ENCODE data around the gene PLEKHA6. TPM values are rescaled to one million over a fixed set of nuclear protein-coding genes. Genes with fewer than 3 reads are reported as not detected.

The PLEKHA6 gene
- total and polyA plus RNA-seq, 12 donors: 3.3 to 34.9 (median 18.1) TPM

GRCh38 chr1:204289280-204289679 lies 70.4 kb downstream of the PLEKHA6 start:
- peaks cover 6 to 72% (median 60%) of the 10 kb centered on the region in 9 donors for H3K4me1 ChIP-seq
- DNase-seq: no peak
- intact Hi-C loops (cut with DNase I): no loop called here
- ATAC-seq: peak in 5 of 8 donors; percentile 11 to 67 (median 38)
- 15 to 31% methylated on average over 4 of the region's 4 CpGs for WGBS, 2 donors
- H3K36me3 ChIP-seq: no peaks in the 10 kb centered on the region
- H3K27me3 ChIP-seq: no peaks in the 10 kb centered on the region
- no peak for TF ChIP-seq CTCF (IDR thresholded peaks at IDR 0.05)
- peak overlapping the region in 5 of 10 donors; percentile 39 to 56 (median 41) for H3K4me3 ChIP-seq
- H3K27ac ChIP-seq: peak overlapping the region in 9 of 10 donors; percentile 18 to 88 (median 81)
- no peaks in the 10 kb centered on the region for H3K9me3 ChIP-seq

- intact Hi-C loops (cut with DNase I): no loop called here
- Histone ChIP-seq H3K27ac (peak overlapping the region; percentile 58 to 88 (median 83)), H3K4me1 (peaks cover 8 to 73% (median 66%) of the 10 kb centered on the region in 9 donors), H3K4me3 (peak overlapping the region in 9 of 10 donors; percentile 14 to 56 (median 41)), H3K36me3 (no peaks in the 10 kb centered on the region), H3K27me3 (no peaks in the 10 kb centered on the region), H3K9me3 (no peaks in the 10 kb centered on the region)
- ATAC-seq: peak; percentile 16 to 72 (median 42)
- TF ChIP-seq CTCF (IDR thresholded peaks at IDR 0.05): no peak
- peak; percentile 72 to 75 for DNase-seq
- WGBS, 2 donors: 33 to 39% methylated on average over 8 of the region's 8 CpGs
Observed at GRCh38 chr1:204288021-204288588, 71.6 kb downstream of the PLEKHA6 start.

- intact Hi-C loops (cut with DNase I): no loop called here
- peak overlapping the region; percentile 58 to 88 (median 83) for H3K27ac ChIP-seq
- WGBS, 2 donors: 21 to 26% methylated on average over 8 of the region's 8 CpGs
- H3K4me1 ChIP-seq: peaks cover 13 to 77% (median 72%) of the 10 kb centered on the region in 9 donors
- H3K4me3 ChIP-seq: peak overlapping the region in 9 of 10 donors; percentile 14 to 56 (median 41)
- no peak for DNase-seq
- H3K27me3 ChIP-seq: no peaks in the 10 kb centered on the region
- H3K36me3 ChIP-seq: no peaks in the 10 kb centered on the region
- H3K9me3 ChIP-seq: no peaks in the 10 kb centered on the region
- peak in 1 of 9 donors; percentile 11 for TF ChIP-seq CTCF (IDR thresholded peaks at IDR 0.05)
- ATAC-seq: peak; percentile 7 to 42 (median 24)
Observed at GRCh38 chr1:204287466-204287891, 72.2 kb downstream of the PLEKHA6 start.

GRCh38 chr1:204286831-204287421 lies 72.8 kb downstream of the PLEKHA6 start:
- no peak for TF ChIP-seq CTCF (IDR thresholded peaks at IDR 0.05)
- H3K4me1 ChIP-seq: peaks cover 16 to 82% (median 76%) of the 10 kb centered on the region in 9 donors
- WGBS, 2 donors: 10 to 20% methylated on average over 8 of the region's 8 CpGs
- DNase-seq: no peak
- H3K4me3 ChIP-seq: peak overlapping the region in 9 of 10 donors; percentile 14 to 56 (median 41)
- no peaks in the 10 kb centered on the region for H3K27me3 ChIP-seq
- no peaks in the 10 kb centered on the region for H3K9me3 ChIP-seq
- H3K27ac ChIP-seq: peak overlapping the region; percentile 58 to 88 (median 83)
- ATAC-seq: peak; percentile 17 to 57 (median 30)
- intact Hi-C loops (cut with DNase I): no loop called here
- H3K36me3 ChIP-seq: no peaks in the 10 kb centered on the region

Measured in heart right ventricle (tissue), 16 donors.